GM18873 (cell line): ENCODE data around the gene HGFAC.

Experiments used
- ATAC-seq: cut with Tn5 transposase; IDR thresholded peaks from one replicate; pipeline ENCODE4 v1.9.1; 2021; ENCODE audit warnings: mild to moderate bottlenecking, moderate library complexity, moderate number of reproducible peaks; ENCODE audit not compliant: unreplicated experiment, low FRiP score

The HGFAC gene

DNA sequence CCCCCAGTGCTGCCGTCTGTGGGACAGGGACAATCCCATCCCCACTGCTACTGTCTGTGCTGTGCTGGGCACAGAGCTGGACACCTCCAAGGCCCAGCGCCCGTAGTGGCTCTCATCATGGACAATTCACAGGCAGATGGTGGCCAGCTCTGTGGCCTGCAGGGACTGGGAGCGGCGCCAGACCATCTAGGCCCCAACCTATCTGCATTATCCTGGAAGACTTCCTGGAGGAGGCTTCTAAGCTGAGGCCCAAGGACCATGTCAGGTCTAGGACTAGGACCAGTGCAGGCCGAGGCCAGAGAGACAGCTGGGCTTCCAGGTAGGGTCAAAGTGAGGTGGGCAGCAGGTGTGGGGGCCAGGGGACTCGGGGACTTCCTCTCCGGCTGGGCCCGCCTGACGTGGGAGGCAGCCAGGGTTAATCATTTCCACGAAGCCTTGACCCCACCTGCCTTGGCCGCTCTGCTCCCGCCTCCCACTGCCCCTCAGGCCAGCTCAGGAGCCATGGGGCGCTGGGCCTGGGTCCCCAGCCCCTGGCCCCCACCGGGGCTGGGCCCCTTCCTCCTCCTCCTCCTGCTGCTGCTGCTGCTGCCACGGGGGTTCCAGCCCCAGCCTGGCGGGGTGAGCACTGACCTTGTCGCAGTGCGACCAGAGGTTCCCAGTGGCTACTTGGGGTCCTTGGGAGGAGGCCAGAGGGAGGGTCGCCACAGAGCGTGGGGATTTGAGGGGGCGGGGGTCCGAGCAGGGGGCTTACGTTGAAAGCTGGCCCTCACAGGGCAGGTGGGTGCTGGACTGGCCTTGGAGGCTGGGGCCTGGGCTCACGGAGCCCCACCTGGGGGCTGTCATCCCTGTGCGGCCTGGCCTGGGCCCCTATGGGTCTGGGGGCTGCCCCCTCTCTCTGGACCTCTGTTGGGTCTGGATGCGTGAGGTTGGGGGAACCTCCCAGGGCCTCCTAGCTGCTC is at the start of gene HGFAC:
Gene HGFAC (plus strand): TSS at position 468 of the 959 bp plus-strand sequence. CDS start 34 bp downstream, at position 502.
- no peak for ATAC-seq

DNA sequence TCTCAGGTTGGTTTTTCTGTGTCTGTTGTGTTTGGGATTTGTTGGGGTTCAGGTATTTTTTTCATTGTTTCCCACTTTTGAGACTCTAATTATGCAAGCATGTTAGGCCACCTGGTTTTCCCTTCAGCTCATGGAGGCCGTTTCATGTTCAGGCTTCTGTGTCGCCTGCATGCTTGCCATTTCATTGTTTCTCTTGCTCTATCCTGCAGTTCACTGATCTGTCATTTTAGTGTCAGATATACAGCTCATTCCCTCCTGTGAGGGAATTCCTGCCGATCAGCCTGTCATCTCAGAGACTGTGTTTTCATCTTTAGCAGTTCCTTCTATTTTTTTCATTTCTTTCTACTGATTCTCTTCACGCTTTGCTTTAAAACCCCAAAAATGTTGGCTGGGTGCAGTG is 49.4 kb upstream of the HGFAC start:
- no peak for ATAC-seq

DNA sequence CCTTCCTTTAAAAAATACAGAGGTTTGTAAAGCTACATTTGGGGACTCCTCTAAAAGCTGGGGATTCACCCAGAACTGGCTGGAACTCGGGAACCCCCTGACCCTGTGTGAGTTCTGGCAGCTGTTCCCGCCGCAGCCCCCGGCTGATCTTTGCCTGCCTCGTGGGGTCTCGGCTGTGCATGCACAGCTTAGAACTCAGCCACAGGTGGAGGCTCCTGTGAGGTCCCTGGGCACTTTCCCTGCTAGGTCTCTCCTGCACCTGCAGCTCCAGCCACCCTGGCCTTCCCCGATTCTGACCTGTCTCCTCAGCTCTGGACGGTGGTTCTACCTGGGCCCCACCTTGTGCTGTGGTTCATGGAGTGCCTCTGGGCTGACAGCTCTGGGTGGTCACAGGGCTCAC is 48.6 kb upstream of the HGFAC start:
- ATAC-seq = no peak

DNA sequence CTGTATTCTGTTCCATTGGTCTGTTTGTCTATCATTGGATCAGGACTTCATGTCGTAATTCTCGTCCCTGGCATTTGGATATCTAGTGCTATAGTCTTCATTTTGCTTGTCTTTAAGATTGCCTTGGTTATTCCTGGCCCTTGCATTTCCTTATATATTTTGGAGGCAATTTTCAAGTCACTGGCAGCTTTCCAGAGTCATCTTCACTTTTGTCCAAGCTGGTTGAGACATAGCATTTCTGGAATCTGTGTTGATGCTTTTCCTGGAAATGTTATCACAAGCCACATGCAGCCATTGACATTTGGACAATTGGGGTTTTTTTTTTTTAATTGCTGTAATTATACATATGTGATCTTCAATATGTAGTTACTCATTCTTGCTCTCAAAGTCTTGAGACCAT is 45.2 kb upstream of the HGFAC start:
- no peak for ATAC-seq

DNA sequence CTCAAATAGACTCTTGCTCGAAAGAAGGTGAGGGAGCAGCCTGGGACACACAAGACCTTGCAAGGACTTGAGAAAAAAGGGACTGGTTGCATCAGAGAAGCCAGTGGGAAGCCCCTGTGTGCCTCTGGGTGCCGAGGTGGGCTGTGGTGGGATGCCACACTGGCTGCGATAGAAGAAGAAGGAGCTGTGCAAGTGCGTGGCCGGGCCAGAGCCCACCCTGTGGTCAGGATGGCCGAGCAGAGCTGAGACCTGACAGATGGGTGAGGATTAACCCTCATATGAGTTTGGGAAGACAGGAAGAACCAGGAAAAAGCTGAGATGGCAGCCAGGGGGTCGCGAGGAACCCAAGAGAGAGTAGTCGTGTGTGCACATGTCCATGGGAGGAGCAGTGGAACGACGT is 44.6 kb upstream of the HGFAC start:
- ATAC-seq = no peak

DNA sequence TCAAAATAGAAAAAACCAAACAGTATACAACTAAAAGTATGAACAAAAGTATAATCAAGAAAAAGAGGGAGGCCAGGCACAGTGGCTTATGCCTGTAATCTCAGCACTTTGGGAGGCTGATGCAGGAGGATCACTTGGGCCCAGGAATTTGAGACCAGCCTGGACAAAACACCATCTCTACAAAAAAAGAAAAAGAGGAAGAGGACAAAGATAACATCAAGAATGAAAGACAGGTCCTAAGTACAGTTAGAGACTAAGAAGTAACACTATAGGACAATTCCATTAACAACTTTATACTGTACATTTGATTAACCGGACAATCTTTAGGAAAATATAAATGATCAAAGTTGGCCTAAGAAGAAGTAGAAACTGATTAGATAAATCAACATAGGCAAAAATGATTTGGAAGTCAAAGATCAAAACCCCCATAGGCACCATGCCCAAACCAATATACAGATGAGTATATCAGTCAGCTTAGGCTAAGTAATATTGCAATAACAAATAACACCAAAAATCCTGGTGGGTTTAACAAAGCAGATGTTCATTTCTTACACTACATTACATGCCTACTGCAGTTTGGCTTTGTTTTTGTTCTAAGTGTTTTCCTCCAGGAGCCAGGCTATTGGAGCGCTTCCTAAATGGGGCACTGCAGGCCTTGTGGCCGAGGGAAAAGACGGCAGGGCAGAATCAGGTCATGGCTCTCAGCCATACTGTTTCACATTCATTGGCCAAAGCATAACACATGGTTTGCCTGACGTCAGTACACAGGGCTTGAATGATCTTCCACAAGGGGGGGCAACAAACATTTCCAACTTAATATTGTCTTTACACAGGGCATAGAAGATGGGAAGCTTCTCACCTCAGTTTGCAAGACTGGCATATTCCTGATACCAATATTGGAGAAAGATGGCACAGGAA is 42.2 kb upstream of the HGFAC start:
- no peak for ATAC-seq

DNA sequence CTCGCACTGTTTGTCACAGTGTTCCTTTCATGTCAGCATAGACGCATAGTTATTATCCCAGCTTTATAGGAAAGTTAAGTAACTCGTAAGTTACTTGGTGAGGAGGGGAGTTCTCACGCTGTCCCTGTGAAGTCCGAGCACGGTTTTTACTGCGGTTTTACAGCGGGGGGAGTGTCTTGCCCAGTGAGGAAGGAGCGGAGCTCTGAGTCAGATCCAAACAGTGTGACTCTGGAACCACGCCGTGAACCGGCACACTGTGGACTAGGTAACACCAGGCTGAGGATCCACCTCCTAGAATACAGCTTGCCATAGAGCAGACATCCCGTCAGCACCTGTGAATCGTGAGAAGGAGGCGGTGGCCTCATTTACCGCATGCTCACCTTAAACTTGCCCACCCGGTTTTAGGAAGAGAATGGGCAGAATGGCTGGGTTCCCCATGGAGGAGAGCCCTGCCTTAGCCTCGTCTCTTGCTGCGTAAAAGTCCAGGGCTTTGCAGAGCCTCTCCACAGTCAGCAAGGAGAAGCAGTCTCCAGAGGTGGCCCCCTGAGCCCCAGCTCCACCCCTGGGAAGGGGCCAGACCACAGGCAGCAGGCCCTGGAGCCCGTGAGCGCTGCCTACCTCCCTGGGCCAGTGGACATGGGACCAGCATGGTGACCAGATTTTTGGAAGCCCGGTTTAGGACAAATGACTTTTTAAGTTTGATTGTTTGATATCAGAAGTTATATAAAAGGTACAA is 40.2 kb upstream of the HGFAC start:
- ATAC-seq = no peak

DNA sequence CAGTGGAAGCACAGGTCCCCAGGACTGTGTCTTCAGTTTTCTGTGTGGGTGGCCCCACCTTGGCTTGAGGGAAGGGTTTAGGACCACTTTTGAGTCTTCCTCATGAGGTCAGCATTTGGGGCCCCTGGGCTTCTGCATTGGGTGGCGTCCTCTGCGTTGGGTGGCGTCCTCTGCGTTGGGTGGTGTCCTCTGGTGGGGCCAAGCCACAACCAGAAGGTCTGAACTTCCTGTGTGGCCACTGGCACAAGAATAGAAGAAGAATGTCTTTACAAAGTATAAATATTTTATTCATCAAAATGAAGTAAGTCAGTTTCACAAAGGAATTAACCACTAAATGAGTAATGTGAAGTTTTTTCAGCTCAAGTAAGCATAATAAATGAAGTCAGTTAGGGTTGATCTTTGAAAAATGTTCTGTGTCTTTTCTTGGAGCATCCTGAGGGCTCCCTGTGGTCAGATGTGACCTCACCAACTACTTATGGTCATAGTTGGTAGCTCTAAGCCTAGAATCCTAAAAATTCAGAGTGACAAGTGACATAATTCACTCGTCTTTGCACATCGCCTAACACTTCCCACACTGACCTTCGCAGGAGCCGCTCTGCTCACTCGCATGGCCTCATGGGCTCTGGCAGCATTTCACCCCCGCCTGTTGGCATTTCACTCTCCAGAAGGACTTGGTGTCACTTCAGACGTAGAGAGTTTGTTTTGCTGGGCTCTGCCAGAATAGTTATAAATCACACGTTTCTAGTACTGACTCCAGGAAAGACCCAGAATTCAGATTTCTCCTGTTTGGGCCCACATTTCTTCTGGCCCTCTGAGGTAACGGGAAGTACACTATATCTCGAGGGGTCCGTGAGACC is 39.0 kb upstream of the HGFAC start:
- no peak for ATAC-seq

DNA sequence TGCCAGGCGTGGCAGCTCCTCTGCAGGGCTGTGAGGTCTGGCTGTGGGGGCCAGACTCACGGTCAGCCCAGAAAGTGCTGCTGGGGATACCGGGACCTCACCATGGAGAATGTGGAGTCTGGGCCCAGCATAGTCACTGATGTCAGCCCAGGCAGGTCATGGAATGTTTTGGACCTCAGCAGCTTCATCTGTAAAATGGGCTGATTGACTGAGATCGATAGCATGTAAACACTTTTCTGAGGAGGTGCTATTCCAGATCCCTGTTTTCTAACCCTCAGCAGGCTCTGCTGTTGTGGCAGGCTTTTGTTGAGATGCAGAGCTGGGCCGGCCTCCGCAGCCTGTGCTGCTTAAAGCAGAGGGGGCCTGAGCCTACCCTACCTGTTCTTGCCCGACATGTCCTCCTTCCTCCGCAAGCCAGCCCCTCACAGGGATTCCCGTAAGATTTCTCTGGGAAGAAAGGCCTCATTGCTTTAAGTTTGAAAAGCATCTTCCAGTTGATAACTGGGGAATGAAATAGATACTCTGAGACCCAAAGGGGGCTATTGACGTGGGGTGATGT is 38.3 kb upstream of the HGFAC start:
- ATAC-seq = no peak

DNA sequence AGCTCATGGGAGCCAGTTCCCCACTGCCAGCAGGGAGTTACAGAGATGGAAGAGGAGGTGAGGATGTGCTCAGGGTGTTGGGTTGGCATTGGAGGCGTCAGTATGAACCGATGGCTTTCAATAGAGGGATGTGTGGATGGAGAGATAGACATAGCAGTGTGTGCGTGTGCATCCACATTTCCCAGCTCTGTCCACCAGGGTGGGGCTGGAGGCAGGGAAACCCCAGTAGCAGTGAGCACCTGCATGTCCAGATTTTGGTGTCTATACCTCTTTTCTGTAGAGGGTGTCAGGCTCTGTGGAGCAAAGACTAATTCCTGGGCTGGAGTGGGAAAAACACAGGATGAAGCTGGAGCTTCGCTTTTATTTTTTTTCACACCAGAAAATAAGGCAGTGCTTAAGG is 37.2 kb upstream of the HGFAC start:
- ATAC-seq = no peak

DNA sequence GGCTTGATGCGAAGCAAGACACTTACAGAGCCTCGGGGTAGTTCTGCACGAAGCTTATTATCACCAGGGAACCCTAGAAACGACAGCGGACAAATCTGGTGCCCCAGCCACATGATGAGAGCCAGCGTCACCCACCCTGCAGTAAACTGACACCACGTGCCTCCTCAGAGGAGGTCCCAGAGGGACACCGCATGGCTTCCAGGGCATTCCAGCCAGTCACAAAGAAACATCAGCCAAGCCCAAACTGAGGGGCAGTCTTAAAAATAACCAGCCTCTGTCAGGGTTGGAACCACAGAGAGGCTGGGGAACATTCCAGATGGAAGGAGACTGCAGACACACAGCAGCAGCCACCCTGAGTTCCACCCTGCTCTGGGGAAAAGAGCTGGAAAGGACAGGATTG is 36.6 kb upstream of the HGFAC start:
- no peak for ATAC-seq

DNA sequence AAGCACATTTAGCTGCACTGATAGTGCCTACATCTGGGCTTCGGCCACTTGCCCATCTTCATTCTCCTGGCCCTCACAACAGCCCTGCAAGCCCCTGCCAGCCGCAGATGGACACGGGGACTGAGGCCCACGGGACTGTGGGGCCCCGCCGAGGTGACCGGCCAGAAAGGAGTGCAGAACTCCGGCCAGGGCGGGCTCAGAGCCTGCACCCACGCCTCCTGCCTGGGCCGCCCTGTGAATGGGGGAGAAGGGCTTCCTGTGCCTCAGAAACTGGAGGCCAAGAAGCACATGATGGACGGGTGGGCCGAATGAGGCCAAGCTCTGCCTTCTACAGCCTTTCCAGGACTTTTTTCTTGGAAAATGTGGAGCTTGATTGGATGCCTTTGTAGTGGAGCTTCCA is 35.7 kb upstream of the HGFAC start:
- ATAC-seq = no peak

DNA sequence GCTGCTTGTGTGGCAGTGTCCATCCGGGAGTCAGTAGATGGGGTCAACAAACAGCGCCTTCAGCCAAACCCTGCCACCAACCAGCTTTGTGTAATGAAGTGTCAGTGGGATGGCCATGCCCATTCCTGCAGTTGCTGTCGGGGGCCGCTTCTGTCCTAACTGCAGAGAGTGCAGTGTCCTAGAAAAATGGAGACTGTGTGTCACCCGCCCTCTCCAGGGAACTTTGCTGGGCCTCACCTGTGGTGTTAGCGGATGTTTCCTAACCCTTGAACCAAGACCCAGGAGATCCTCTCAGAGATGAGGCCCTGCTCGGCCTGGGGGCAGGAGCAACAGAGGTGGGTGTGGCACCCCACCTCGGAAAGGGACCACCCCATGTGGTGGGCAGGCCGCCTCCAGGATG is 35.3 kb upstream of the HGFAC start:
- ATAC-seq = no peak

DNA sequence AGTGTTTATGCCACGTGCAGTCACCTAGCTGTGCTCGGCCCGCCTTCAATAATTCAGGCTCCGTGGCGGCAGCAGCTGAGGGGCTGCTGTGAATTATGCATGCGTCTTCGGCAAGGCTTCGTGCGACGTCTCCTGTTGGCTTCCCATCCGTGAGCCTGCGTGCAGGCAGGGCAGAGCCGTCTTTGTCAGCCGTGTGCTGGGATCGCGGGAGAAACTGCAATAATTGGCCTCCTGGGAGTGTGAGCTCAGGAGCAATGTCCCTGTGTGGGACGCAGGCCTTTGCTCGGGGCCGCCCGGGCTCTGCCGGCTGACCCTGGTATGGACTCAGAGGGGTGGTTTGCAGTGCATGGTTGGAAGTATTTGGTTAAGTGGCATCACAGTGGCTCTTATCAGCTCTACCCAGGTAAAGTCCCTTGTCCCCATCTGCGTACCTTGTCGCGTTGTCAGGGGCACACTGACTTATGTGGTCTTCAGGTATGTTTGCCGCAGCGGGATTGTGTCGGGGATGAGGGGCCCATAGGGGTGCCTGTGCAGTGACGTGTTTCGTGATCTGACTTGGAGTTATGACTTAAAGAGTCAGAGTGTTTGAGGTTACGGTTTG is 34.5 kb upstream of the HGFAC start:
- no peak for ATAC-seq

DNA sequence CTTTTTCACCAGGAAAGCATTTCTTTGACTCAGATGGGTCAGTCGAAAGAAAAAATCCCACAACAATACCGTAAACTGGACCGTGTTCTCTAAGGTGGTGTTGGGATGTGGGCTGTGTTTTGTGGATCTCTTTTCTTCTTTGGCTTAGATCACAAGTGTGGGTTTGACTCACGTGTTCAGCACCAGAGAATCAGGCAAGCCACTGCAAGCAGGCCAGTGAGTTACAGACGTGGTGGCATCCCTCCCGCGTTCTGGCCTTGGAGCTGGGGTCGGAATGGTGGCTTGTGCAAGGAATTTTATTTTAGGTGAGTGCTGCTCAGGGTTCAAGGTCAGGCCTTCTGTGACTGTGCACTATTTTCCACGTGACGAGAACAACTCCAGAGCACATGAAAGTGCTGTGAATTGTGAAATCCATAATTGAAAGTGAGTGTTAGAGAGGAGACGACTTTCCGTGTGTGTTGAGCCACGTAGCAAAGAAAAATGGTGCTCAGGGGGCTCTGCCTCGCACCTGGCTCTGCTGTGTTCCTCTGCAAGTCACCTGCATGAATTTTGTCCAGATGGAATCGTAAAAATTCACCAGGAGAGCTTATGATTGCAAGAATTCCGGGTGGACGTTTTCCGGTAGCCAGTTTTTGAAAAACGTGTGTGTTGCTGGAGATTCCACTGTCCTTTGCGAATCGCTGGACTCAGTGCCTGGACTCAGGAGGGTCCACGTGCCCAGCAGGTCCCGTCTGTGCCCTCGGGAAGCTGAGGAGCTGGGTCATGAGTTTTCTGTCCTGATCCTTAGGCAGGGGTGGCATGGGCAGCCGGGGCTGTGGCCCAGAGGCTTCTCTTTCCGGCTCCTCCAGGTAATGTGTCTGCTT is 33.6 kb upstream of the HGFAC start:
- no peak for ATAC-seq

DNA sequence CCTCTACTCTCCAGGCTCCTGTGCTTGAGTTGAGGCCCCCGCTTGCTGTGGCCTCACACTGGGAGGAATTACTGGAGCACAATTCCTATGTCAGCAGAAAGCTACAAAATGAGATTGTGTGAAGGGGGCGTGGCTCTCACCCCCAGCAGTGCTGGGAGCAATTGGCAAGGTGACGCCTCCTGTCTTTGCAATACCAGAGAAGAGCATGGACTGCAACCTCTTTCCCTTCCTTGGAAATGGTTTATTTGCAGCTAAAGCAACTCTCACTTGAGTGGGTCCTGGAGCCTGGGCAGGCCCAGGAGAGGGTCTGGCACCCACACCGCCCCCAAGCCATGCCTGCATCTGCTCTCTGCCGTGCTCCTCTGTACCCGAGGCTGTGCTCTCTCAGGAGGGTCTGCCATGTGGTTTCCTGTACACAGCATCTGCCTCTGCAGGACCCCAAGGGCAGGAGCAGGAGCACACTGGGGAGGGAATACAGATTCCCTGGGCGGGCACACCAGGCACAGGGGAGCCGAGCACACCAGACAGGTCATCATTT is 32.9 kb upstream of the HGFAC start:
- no peak for ATAC-seq

DNA sequence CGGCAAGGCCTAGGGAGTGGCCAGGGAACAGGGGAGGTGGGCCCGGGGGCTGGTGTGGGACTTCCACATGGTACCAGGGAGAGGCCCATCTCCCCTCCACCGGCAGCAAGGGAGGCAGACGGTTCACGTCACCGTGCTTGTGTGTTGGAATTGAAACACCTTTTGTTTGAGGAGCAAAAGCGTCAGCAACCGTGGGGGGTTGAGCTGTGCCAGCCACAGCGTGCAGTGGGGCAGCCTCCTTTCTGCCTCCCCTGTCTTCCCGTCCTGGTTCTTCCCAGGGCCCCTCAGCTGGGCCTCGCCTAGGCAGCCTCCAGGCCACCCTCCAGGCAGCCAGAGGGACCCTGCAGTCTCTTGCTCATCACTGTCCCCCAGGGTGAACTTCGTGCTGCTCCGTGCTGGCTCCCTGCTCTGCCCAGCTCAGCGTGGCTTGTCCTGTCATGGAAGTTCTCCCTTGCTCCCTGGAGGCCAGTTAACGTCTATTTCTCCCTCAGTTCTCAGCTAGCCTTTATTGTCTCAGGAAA is 32.1 kb upstream of the HGFAC start:
- no peak for ATAC-seq
